B cell (primary cell): ENCODE measurements around the gene FAM229B. TPM values are rescaled to one million over a fixed set of nuclear protein-coding genes. Genes with fewer than 3 reads are reported as not detected.
A peak's percentile ranks its signal among the peaks of the same experiment; 100 is the strongest.

Experiments
- ATAC-seq: fragments of 200-7000 bp; cut with Tn5 transposase; one replicate; pipeline ENCODE4 v1.10.0; 2021; ENCODE audit warnings: low read depth, mild to moderate bottlenecking, moderate number of reproducible peaks, moderate library complexity
- CTCF ChIA-PET: fragments of 350-600 bp; sonication (Branson Sonifier 250); formaldehyde crosslinking; loops from one replicate; lab custom pipeline; 2021; ENCODE audit warnings: antibody characterized with exemption, inconsistent platforms; lab: Charles Lee
- POLR2A ChIA-PET: fragments of 350-600 bp; sonication (Branson Sonifier 250); formaldehyde crosslinking; loops from one replicate; lab custom pipeline; 2021; ENCODE audit warnings: antibody characterized with exemption; lab: Charles Lee
- DNase-seq: peaks from one replicate; pipeline ENCODE4 v3.0.0; 2013
- H2AFZ ChIP-seq: 2 replicates; pipeline ENCODE4 v1.6.1; 2012; ENCODE audit warnings: mild to moderate bottlenecking, low read depth, low read length; ENCODE audit not compliant: insufficient read depth, poor library complexity, severe bottlenecking
- H3K27ac ChIP-seq, 2 donors: 1 replicate in 1 of 2; 2 replicates in 1 of 2; pipeline ENCODE4 v1.5.1; 2012 to 2013; ENCODE audit warnings: low read length in 2 of 2, mild to moderate bottlenecking in 2 of 2, moderate library complexity in 1 of 2
- H3K27me3 ChIP-seq, 4 experiments: fragments of 200-600 bp in 1 of 4; sonication (generic) in 1 of 4; replicated peaks in 1 of 4; 1 replicate in 2 of 4; 2 replicates in 2 of 4; pipeline versions ENCODE4 v1.6.1 to v1.7.0; 2013 to 2016; ENCODE audit warnings: low read length in 3 of 4, mild to moderate bottlenecking in 2 of 4, mixed read lengths in 1 of 4, moderate library complexity in 1 of 4; ENCODE audit not compliant: insufficient read depth in 4 of 4, control insufficient read depth in 3 of 4; ENCODE audit errors: control extremely low read depth in 1 of 4
- H3K36me3 ChIP-seq, 2 experiments: replicated peaks in 1 of 2; 1 replicate in 1 of 2; 2 replicates in 1 of 2; pipeline versions ENCODE4 v1.6.1 to v1.7.1; 2013; ENCODE audit warnings: low read length in 1 of 2; ENCODE audit not compliant: insufficient read depth in 2 of 2, control insufficient read depth in 1 of 2; ENCODE audit errors: control extremely low read depth in 1 of 2, extremely low read depth in 1 of 2
- H3K4me1 ChIP-seq, 2 donors: fragments of 200-600 bp in 1 of 2; sonication (generic) in 1 of 2; 1 replicate in 1 of 2; 2 replicates in 1 of 2; pipeline versions ENCODE4 v1.5.1 to v1.6.1; 2013 to 2017; ENCODE audit warnings: low read length in 2 of 2; ENCODE audit not compliant: control insufficient read depth in 2 of 2, insufficient read depth in 2 of 2
- H3K4me2 ChIP-seq: replicated peaks from 2 replicates; pipeline ENCODE3; 2012; ENCODE audit warnings: mild to moderate bottlenecking, low read depth, low read length; ENCODE audit not compliant: poor library complexity, severe bottlenecking
- H3K4me3 ChIP-seq, 5 experiments: fragments of 200-600 bp in 1 of 5; sonication (generic) in 1 of 5; 1 replicate in 3 of 5; 2 replicates in 2 of 5; pipeline versions ENCODE4 v1.5.1 to v1.7.0; 2011 to 2016; ENCODE audit warnings: low read length in 4 of 5, mild to moderate bottlenecking in 4 of 5, low read depth in 2 of 5, control low read depth in 1 of 5, moderate library complexity in 1 of 5; ENCODE audit not compliant: insufficient read depth in 1 of 5; ENCODE audit errors: control extremely low read depth in 1 of 5, extremely low read depth in 1 of 5
- H3K79me2 ChIP-seq: fragments of 200-600 bp; sonication (generic); one replicate; pipeline ENCODE4 v1.6.0; 2016; ENCODE audit warnings: low read length; ENCODE audit not compliant: control insufficient read depth, insufficient read depth
- H3K9ac ChIP-seq: fragments of 200-600 bp; sonication (generic); 2 replicates; pipeline ENCODE4 v1.6.1; 2017; ENCODE audit warnings: mild to moderate bottlenecking, low read length, moderate library complexity
- H3K9me3 ChIP-seq, 3 donors: one replicate each; pipeline versions ENCODE4 v1.6.1 to v1.7.1; 2013; ENCODE audit warnings: low read length in 2 of 3; ENCODE audit not compliant: control insufficient read depth in 2 of 3, insufficient read depth in 1 of 3; ENCODE audit errors: control extremely low read depth in 1 of 3
- H4K20me1 ChIP-seq: 2 replicates; pipeline ENCODE4 v1.6.0; 2012; ENCODE audit warnings: mild to moderate bottlenecking, low read length; ENCODE audit not compliant: insufficient read depth, control insufficient read depth, poor library complexity, severe bottlenecking
- H3K27ac Mint-ChIP-seq: one replicate; pipeline ENCODE4 v1.8.0; 2021; ENCODE audit warnings: mixed read lengths
- H3K27me3 Mint-ChIP-seq: one replicate; pipeline ENCODE4 v1.8.0; 2021; ENCODE audit warnings: mixed read lengths
- H3K4me1 Mint-ChIP-seq: one replicate; pipeline ENCODE4 v1.8.0; 2021; ENCODE audit warnings: mixed read lengths
- H3K4me3 Mint-ChIP-seq: one replicate; pipeline ENCODE4 v1.8.0; 2021; ENCODE audit warnings: mixed read lengths
- H3K9me3 Mint-ChIP-seq: one replicate; pipeline ENCODE4 v1.8.0; 2022; ENCODE audit warnings: mixed read lengths; ENCODE audit not compliant: insufficient read depth
- EZH2 ChIP-seq: IDR thresholded peaks from 2 replicates; pipeline ENCODE4 v1.6.1; 2012; ENCODE audit warnings: borderline replicate concordance, low read depth, mild to moderate bottlenecking, moderate library complexity, low read length; ENCODE audit not compliant: insufficient read depth, poor library complexity, severe bottlenecking
- WGBS: methylation state at CpG from one replicate; pipeline ENCODE4 v1.1.5; 2013; ENCODE audit warnings: missing lambda C conversion rate; ENCODE audit not compliant: insufficient coverage; 5-methylcytosine and 5-hydroxymethylcytosine counted together
- intact Hi-C: fragments of 100-400 bp; cut with micrococcal nuclease; formaldehyde crosslinking; loops from one replicate; pipeline ENCODE4 v1.10.0; 2022
- polyA plus RNA-seq: library from polyadenylated mRNA; depleted of rRNA; stranded (reverse); fragments of >200 nt; gene quantifications from 2 replicates; pipeline ENCODE4 v1.2.3, GENCODE V29; 2012
- total RNA-seq, 2 donors: library from RNA; stranded (reverse); fragments of 120-200 nt in 1 of 2; gene quantifications; 1 replicate in 1 of 2; 2 replicates in 1 of 2; pipeline versions ENCODE4 v1.2.3 to v1.2.4, GENCODE V29; 2013 to 2022
- TF ChIP-seq, protein P1 (sequence below): fragments of 200-600 bp; IDR thresholded peaks from one replicate; pipeline ENCODE4 v1.8.0; 2022; ENCODE audit warnings: antibody characterized with exemption, mild to moderate bottlenecking

The FAM229B gene
- total and polyA plus RNA-seq, 2 donors (not counting 1 experiment from before 2014, with no cell fraction given) = 1.3 to 4.4 TPM

DNA sequence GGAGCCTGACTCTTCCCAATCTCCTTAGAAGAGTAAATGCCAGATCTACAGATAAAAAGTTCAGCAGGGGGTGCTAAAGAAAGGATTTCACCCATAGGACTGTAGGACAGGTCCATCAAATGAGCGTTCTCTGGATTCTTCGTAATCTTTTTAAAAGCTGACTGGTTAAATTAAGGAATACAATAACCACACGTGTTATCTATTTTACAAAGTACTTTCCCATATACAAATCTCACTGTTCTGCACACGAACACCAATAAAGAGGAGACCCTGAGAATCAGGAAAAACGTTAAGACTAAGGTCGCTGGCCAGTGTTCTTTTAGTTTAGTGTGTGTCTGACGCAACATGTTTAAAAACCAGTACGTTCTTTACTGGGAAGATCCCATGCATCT, 651 bp upstream of the FAM229B start:
- no peaks in the 10 kb centered on the region for H4K20me1 ChIP-seq
- peak overlapping the region; percentile 69 to 88 (median 83) for H3K4me3 ChIP-seq
- H3K36me3 ChIP-seq = peaks cover 0 to 5% of the 10 kb centered on the region in 2 experiments
- H3K27me3 ChIP-seq = peaks cover 0 to 12% (median 5%) of the 10 kb centered on the region in 4 experiments
- no peaks in the 10 kb centered on the region for H3K79me2 ChIP-seq
- ATAC-seq (peak; percentile 4), DNase-seq (no peak)
- intact Hi-C loops = loop anchor here (1.0 to 5.0 kb wide), 7 partner anchors 43 to 1884 kb away; partner anchors contain the start of genes FYN, HDAC2 and TRAF3IP2
- no peaks in the 10 kb centered on the region for H3K9me3 ChIP-seq
- H3K4me2 ChIP-seq = peak overlapping the region; percentile 72
- ChIA-PET CTCF (interaction anchor here (0.6 to 2.9 kb wide), 13 partner anchors 9 to 1772 kb away, joined by 3 to 52 read pairs (median 3); no protein-coding TSS in a partner anchor), POLR2A (no interaction called here)
- Mint-ChIP-seq H3K27me3 (peaks cover 14% of the 10 kb centered on the region), H3K4me3 (no peak overlapping the region), H3K9me3 (no peaks in the 10 kb centered on the region), H3K4me1 (no peaks in the 10 kb centered on the region), H3K27ac (no peak overlapping the region)
- H3K27ac ChIP-seq = peak overlapping the region; percentile 84
- H3K9ac ChIP-seq = peak overlapping the region; percentile 84
- TF ChIP-seq, protein P1, sequence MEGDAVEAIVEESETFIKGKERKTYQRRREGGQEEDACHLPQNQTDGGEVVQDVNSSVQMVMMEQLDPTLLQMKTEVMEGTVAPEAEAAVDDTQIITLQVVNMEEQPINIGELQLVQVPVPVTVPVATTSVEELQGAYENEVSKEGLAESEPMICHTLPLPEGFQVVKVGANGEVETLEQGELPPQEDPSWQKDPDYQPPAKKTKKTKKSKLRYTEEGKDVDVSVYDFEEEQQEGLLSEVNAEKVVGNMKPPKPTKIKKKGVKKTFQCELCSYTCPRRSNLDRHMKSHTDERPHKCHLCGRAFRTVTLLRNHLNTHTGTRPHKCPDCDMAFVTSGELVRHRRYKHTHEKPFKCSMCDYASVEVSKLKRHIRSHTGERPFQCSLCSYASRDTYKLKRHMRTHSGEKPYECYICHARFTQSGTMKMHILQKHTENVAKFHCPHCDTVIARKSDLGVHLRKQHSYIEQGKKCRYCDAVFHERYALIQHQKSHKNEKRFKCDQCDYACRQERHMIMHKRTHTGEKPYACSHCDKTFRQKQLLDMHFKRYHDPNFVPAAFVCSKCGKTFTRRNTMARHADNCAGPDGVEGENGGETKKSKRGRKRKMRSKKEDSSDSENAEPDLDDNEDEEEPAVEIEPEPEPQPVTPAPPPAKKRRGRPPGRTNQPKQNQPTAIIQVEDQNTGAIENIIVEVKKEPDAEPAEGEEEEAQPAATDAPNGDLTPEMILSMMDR = peak; percentile 34
- TF ChIP-seq EZH2 = no peak
- H2AFZ ChIP-seq = peak overlapping the region; percentile 84
- peaks cover 7 to 8% of the 10 kb centered on the region in 2 donors for H3K4me1 ChIP-seq
- WGBS = 0% methylated on average over 2 of the region's 8 CpGs

DNA sequence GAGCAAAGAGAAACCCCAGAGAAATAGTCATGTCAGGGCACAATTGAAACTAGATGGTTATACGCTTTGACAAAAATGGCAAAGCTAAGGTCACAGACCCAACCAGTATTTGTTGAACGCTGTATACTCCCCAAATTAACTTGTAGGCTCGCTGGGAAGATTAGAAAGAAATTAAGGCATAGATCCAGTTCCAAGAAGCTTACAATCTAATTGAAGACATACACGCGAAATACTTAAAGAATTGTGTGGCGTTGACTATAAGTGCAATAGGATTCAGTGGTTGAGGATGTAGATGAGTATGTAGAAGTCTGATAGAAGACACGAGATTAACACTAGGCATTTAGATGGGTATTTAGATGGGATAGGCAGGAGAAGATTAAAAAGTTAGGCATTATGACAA, 525 bp downstream of the FAM229B start:
- Histone ChIP-seq H3K9ac (peak overlapping the region; percentile 84), H3K4me1 (peaks cover 7 to 8% of the 10 kb centered on the region in 2 donors), H4K20me1 (no peaks in the 10 kb centered on the region), H3K36me3 (peaks cover 0 to 4% of the 10 kb centered on the region in 2 experiments), H3K79me2 (no peaks in the 10 kb centered on the region), H3K9me3 (no peaks in the 10 kb centered on the region), H3K27me3 (peaks cover 0 to 17% (median 5%) of the 10 kb centered on the region in 4 experiments), H3K4me2 (peak overlapping the region; percentile 72), H3K27ac (peak overlapping the region; percentile 84), H3K4me3 (peak overlapping the region; percentile 69 to 88 (median 83)), H2AFZ (peak overlapping the region; percentile 84)
- POLR2A ChIA-PET = no interaction called here
- CTCF ChIA-PET = interaction anchor here (1.2 to 2.9 kb wide), 7 partner anchors 23 to 1771 kb away, joined by 3 to 52 read pairs (median 6); no protein-coding TSS in a partner anchor
- Mint-ChIP-seq H3K27me3 (peaks cover 18% of the 10 kb centered on the region), H3K4me1 (no peaks in the 10 kb centered on the region), H3K4me3 (no peak overlapping the region), H3K27ac (no peak overlapping the region), H3K9me3 (no peaks in the 10 kb centered on the region)
- no peak for TF ChIP-seq EZH2
- TF ChIP-seq, protein P1 = no peak
- no peak for DNase-seq
- intact Hi-C loops = loop anchor here (1.0 to 5.0 kb wide), 7 partner anchors 45 to 1883 kb away; partner anchors contain the start of genes FYN, HDAC2 and TRAF3IP2
- 40% methylated on average over 1 of the region's 7 CpGs for WGBS
- ATAC-seq = no peak
